IMR-90 (cell line): ENCODE measurements around the gene DNM3. TPM values are rescaled to one million over a fixed set of nuclear protein-coding genes. Genes with fewer than 3 reads are reported as not detected.

Experiments
- ATAC-seq: fragments of 200-7000 bp; cut with Tn5 transposase; 2 replicates; pipeline ENCODE4 v1.9.1; 2020; ENCODE audit warnings: low read depth, mild to moderate bottlenecking, moderate library complexity
- BruUV-seq: library from RNA; stranded (reverse); fragments of 400-500 nt; replicated peaks from 2 replicates; lab custom pipeline; 2021; lab: Mats Ljungman, UMichigan
- CTCF ChIA-PET: fragments of 300-600 bp; formaldehyde crosslinking; extraction: SDS; loops from one replicate; lab custom pipeline; 2021; ENCODE audit warnings: antibody characterized with exemption; lab: Yijun Ruan, JAX
- POLR2A ChIA-PET: fragments of 300-600 bp; sonication (Branson Sonifier 250); formaldehyde crosslinking; loops from one replicate; lab custom pipeline; 2022; ENCODE audit warnings: antibody characterized with exemption; ENCODE audit not compliant: unreplicated experiment; lab: Charles Lee
- DNase-seq: peaks from one replicate; pipeline ENCODE4 v3.0.0; 2013
- H2AFZ ChIP-seq: replicated peaks from 2 replicates; pipeline ENCODE3; 2013; ENCODE audit warnings: low read length, mild to moderate bottlenecking; ENCODE audit not compliant: poor library complexity
- H2AK5ac ChIP-seq: 2 replicates; pipeline ENCODE4 v1.6.1; 2013; ENCODE audit warnings: low read depth, low read length, inconsistent platforms
- H2AK9ac ChIP-seq: replicated peaks from 2 replicates; pipeline ENCODE3; 2013; ENCODE audit warnings: mild to moderate bottlenecking, low read depth, low read length, moderate library complexity; ENCODE audit not compliant: poor library complexity
- H2BK120ac ChIP-seq: 2 replicates; pipeline ENCODE4 v1.6.1; 2013; ENCODE audit warnings: low read depth, low read length, inconsistent platforms
- H2BK15ac ChIP-seq: 3 replicates; pipeline ENCODE4 v1.6.1; 2013; ENCODE audit warnings: low read depth, low read length, inconsistent platforms
- H2BK20ac ChIP-seq: 2 replicates; pipeline ENCODE4 v1.6.1; 2013; ENCODE audit warnings: low read depth, mild to moderate bottlenecking, inconsistent platforms, low read length, moderate library complexity
- H2BK5ac ChIP-seq: 2 replicates; pipeline ENCODE4 v1.6.1; 2013; ENCODE audit warnings: mild to moderate bottlenecking, low read depth, low read length, inconsistent platforms; ENCODE audit not compliant: poor library complexity, severe bottlenecking
- H3K14ac ChIP-seq: replicated peaks from 2 replicates; pipeline ENCODE4 v1.6.1; 2013; ENCODE audit warnings: low read depth, low read length, inconsistent platforms
- H3K18ac ChIP-seq: 2 replicates; pipeline ENCODE4 v1.6.1; 2013; ENCODE audit warnings: low read depth, low read length, control low read depth
- H3K23ac ChIP-seq: 2 replicates; pipeline ENCODE4 v1.6.1; 2013; ENCODE audit warnings: low read depth, low read length, inconsistent platforms
- H3K27ac ChIP-seq: 2 replicates; pipeline ENCODE4 v1.5.1; 2013; ENCODE audit warnings: mild to moderate bottlenecking, control low read depth, low read length; ENCODE audit not compliant: insufficient read depth
- H3K27me3 ChIP-seq: 2 replicates; pipeline ENCODE4 v1.6.1; 2013; ENCODE audit warnings: low read length; ENCODE audit not compliant: control insufficient read depth, insufficient read depth
- H3K36me3 ChIP-seq: 2 replicates; pipeline ENCODE4 v1.6.1; 2013; ENCODE audit warnings: low read length, mixed read lengths; ENCODE audit not compliant: control insufficient read depth, insufficient read depth
- H3K4ac ChIP-seq: 2 replicates; pipeline ENCODE4 v1.6.1; 2013; ENCODE audit warnings: low read depth, low read length, inconsistent platforms
- H3K4me1 ChIP-seq: 2 replicates; pipeline ENCODE4 v1.6.1; 2013; ENCODE audit warnings: low read length, mixed read lengths; ENCODE audit not compliant: control insufficient read depth, insufficient read depth
- H3K4me2 ChIP-seq: 2 replicates; pipeline ENCODE4 v1.6.1; 2013; ENCODE audit warnings: low read depth, mild to moderate bottlenecking, control low read depth, low read length, moderate library complexity
- H3K4me3 ChIP-seq: 2 replicates; pipeline ENCODE4 v1.5.1; 2013; ENCODE audit warnings: low read depth, mild to moderate bottlenecking, control low read depth, low read length, moderate library complexity; ENCODE audit not compliant: insufficient read depth
- H3K56ac ChIP-seq: 2 replicates; pipeline ENCODE4 v1.6.1; 2013; ENCODE audit warnings: low read length, inconsistent platforms; ENCODE audit not compliant: insufficient read depth; ENCODE audit errors: extremely low read depth
- H3K79me1 ChIP-seq, 2 experiments: 2 replicates each; pipeline ENCODE4 v1.6.1; 2013; ENCODE audit warnings: low read length in 2 of 2, inconsistent platforms in 1 of 2, low read depth in 1 of 2
- H3K9ac ChIP-seq: 2 replicates; pipeline ENCODE4 v1.6.1; 2013; ENCODE audit warnings: low read depth, low read length, control low read depth
- H3K9me1 ChIP-seq: 2 replicates; pipeline ENCODE4 v1.6.1; 2013; ENCODE audit warnings: low read length, inconsistent platforms; ENCODE audit not compliant: insufficient read depth
- H3K9me3 ChIP-seq: 2 replicates; pipeline ENCODE4 v1.6.1; 2013; ENCODE audit warnings: low read length; ENCODE audit not compliant: control insufficient read depth, insufficient read depth
- H4K20me1 ChIP-seq: 2 replicates; pipeline ENCODE4 v1.6.1; 2013; ENCODE audit warnings: low read length, inconsistent platforms; ENCODE audit not compliant: insufficient read depth
- H4K5ac ChIP-seq: 2 replicates; pipeline ENCODE4 v1.6.1; 2013; ENCODE audit warnings: mild to moderate bottlenecking, low read depth, low read length, control low read depth
- H4K8ac ChIP-seq, 2 experiments: 2 replicates each; pipeline ENCODE4 v1.6.1; 2013; ENCODE audit warnings: low read depth in 2 of 2, low read length in 2 of 2, control low read depth in 1 of 2, inconsistent platforms in 1 of 2
- H4K91ac ChIP-seq: 2 replicates; pipeline ENCODE4 v1.6.1; 2013; ENCODE audit warnings: low read depth, low read length, inconsistent platforms; ENCODE audit not compliant: insufficient read depth
- BHLHE40 ChIP-seq: fragments of 150-350 bp; IDR thresholded peaks from 2 replicates; pipeline ENCODE4 v1.6.1; 2016; ENCODE audit warnings: mild to moderate bottlenecking, low read depth, low read length
- CEBPB ChIP-seq: IDR thresholded peaks from 2 replicates; pipeline ENCODE4 v1.6.1; 2012; ENCODE audit warnings: low read depth, low read length, improper control_type of control experiment
- CHD1 ChIP-seq: IDR thresholded peaks from 2 replicates; pipeline ENCODE4 v1.6.1; 2012; ENCODE audit warnings: low read depth, low read length, improper control_type of control experiment
- FOS ChIP-seq: fragments of 150-350 bp; IDR thresholded peaks from 2 replicates; pipeline ENCODE4 v1.6.1; 2016; ENCODE audit warnings: low read depth, low read length
- MAFK ChIP-seq: IDR thresholded peaks from 2 replicates; pipeline ENCODE4 v1.6.1; 2012; ENCODE audit warnings: low read depth, low read length, improper control_type of control experiment
- MAZ ChIP-seq: IDR thresholded peaks from 2 replicates; pipeline ENCODE4 v1.6.1; 2012; ENCODE audit warnings: low read depth, mild to moderate bottlenecking, low read length, improper control_type of control experiment, moderate library complexity, borderline replicate concordance
- MXI1 ChIP-seq: IDR thresholded peaks from 2 replicates; pipeline ENCODE4 v1.6.1; 2012; ENCODE audit warnings: low read depth, mild to moderate bottlenecking, low read length, moderate library complexity, borderline replicate concordance
- NFE2L2 ChIP-seq: fragments of 150-350 bp; IDR thresholded peaks from 2 replicates; pipeline ENCODE4 v1.6.1; 2016; ENCODE audit warnings: low read depth, mild to moderate bottlenecking, low read length
- POLR2A ChIP-seq: IDR thresholded peaks from 2 replicates; pipeline ENCODE4 v1.6.1; 2012; ENCODE audit warnings: mild to moderate bottlenecking, low read depth, low read length
- RAD21 ChIP-seq: IDR thresholded peaks from 2 replicates; pipeline ENCODE4 v1.6.1; 2012; ENCODE audit warnings: low read length, improper control_type of control experiment
- RCOR1 ChIP-seq: IDR thresholded peaks from 2 replicates; pipeline ENCODE4 v1.6.1; 2012; ENCODE audit warnings: mild to moderate bottlenecking, low read length, improper control_type of control experiment; ENCODE audit not compliant: insufficient replicate concordance
- RFX5 ChIP-seq: IDR thresholded peaks from 2 replicates; pipeline ENCODE4 v1.8.0; 2012; ENCODE audit warnings: low read depth, mild to moderate bottlenecking, low read length, moderate library complexity
- SMC3 ChIP-seq: fragments of 150-350 bp; IDR thresholded peaks from 2 replicates; pipeline ENCODE4 v1.6.1; 2016; ENCODE audit warnings: low read depth, mild to moderate bottlenecking, antibody characterized with exemption, low read length, moderate library complexity
- WGBS, 2 experiments: methylation state at CpG; one replicate each; pipeline versions ENCODE4 v1.1.5 to v1.1.7; 2013; ENCODE audit warnings: missing lambda C conversion rate in 2 of 2; ENCODE audit not compliant: insufficient read length in 1 of 2; ENCODE audit errors: extremely low coverage in 2 of 2; 5-methylcytosine and 5-hydroxymethylcytosine counted together
- dilution Hi-C: fragments of 300-500 bp; cut with HindIII; formaldehyde crosslinking; loops from one replicate; pipeline ENCODE4 v1.14.3; 2018; ENCODE audit warnings: low sequenced_read_pairs; ENCODE audit not compliant: unreplicated experiment
- in situ Hi-C: fragments of 300-500 bp; cut with MboI; formaldehyde crosslinking; loops from 3 replicates; pipeline ENCODE4 v1.14.3; 2019; ENCODE audit warnings: low sequenced_read_pairs, inconsistent platforms, mixed read lengths
- intact Hi-C: fragments of 100-400 bp; cut with micrococcal nuclease; formaldehyde crosslinking; loops from 2 replicates; pipeline ENCODE4 v1.10.0; 2022
- polyA plus RNA-seq, 3 experiments: library from polyadenylated mRNA; depleted of rRNA; stranded (reverse); fragments of >200 nt; gene quantifications; 2 replicates each; pipeline ENCODE4 v1.2.3, GENCODE V29; 2012; ENCODE audit warnings: low replicate concordance in 1 of 3
- total RNA-seq: library from RNA; depleted of rRNA; stranded (reverse); fragments of >200 nt; gene quantifications from 2 replicates; pipeline ENCODE4 v1.2.3, GENCODE V29; 2012
- TF ChIP-seq, protein P1 (sequence below): fragments of 150-350 bp; IDR thresholded peaks from 2 replicates; pipeline ENCODE4 v1.6.1; 2016; ENCODE audit warnings: low read depth, mild to moderate bottlenecking, low read length, moderate library complexity, borderline replicate concordance
- TF ChIP-seq, protein P2 (sequence below): fragments of 150-350 bp; IDR thresholded peaks from 2 replicates; pipeline ENCODE4 v1.6.1; 2017; ENCODE audit warnings: mild to moderate bottlenecking, antibody characterized with exemption, low read length, low read depth
- TF ChIP-seq, protein P3 (sequence below): conservative IDR thresholded peaks from 2 replicates; pipeline ENCODE4 v1.5.1; 2012; ENCODE audit warnings: mild to moderate bottlenecking, low read depth, low read length, improper control_type of control experiment

Gene DNM3
- total and polyA plus RNA-seq, 2 of the 4 experiments (the other 2 are of a cell fraction) = 0.36 TPM

DNA sequence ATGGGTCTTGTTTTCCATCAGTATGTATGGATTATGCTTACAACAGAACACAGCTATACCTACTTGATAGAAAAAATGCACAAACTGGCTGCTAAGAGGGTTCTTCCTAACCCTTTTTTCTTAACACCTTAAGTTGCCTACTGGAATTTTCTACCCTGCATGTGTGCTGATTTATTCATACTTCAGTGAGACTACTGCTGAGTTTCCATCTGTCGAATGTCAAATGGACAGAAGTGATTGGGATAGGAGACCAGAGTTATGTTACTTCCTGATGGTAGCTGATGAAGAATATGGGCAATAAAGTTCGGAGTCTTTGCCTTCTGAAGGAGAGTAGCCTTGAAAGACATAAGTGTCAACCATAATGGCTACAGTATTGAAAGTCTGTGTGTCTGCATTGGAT lies 6.5 kb upstream of the DNM3 start:
- Histone ChIP-seq H4K91ac (no peak overlapping the region), H3K79me1 (no peaks in the 10 kb centered on the region), H2AK5ac (no peak overlapping the region), H3K27ac (no peak overlapping the region), H3K9me1 (no peaks in the 10 kb centered on the region), H3K9me3 (no peaks in the 10 kb centered on the region), H2AFZ (no peak overlapping the region), H2BK15ac (no peak overlapping the region), H3K4ac (no peak overlapping the region), H2BK120ac (no peak overlapping the region), H3K4me1 (no peaks in the 10 kb centered on the region), H3K9ac (no peak overlapping the region), H4K20me1 (no peaks in the 10 kb centered on the region), H2BK20ac (no peak overlapping the region), H4K8ac (no peak overlapping the region), H3K4me3 (no peak overlapping the region), H3K23ac (no peak overlapping the region), H2BK5ac (no peak overlapping the region), H2AK9ac (no peak overlapping the region), H3K4me2 (no peak overlapping the region), H3K14ac (no peak overlapping the region), H4K5ac (no peak overlapping the region), H3K18ac (no peak overlapping the region), H3K36me3 (no peaks in the 10 kb centered on the region), H3K27me3 (peaks cover 5% of the 10 kb centered on the region), H3K56ac (no peak overlapping the region)
- ChIA-PET POLR2A (no interaction called here), CTCF (no interaction called here)
- WGBS, 2 experiments = 67% methylated on average over 1 of the region's 2 CpGs; no CpG with 5 or more reads in 1 of the 2 experiments
- ATAC-seq = no peak
- no peak for DNase-seq
- dilution Hi-C loops = no loop called here
- no TSS peak for BruUV-seq
- intact Hi-C loops = no loop called here
- in situ Hi-C loops = no loop called here
- no peak for TF ChIP-seq POLR2A
- no peak for TF ChIP-seq MXI1
- TF ChIP-seq BHLHE40 = no peak
- TF ChIP-seq FOS = no peak
- TF ChIP-seq, protein P1, sequence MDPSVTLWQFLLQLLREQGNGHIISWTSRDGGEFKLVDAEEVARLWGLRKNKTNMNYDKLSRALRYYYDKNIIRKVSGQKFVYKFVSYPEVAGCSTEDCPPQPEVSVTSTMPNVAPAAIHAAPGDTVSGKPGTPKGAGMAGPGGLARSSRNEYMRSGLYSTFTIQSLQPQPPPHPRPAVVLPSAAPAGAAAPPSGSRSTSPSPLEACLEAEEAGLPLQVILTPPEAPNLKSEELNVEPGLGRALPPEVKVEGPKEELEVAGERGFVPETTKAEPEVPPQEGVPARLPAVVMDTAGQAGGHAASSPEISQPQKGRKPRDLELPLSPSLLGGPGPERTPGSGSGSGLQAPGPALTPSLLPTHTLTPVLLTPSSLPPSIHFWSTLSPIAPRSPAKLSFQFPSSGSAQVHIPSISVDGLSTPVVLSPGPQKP = no peak
- no peak for TF ChIP-seq RAD21
- TF ChIP-seq MAFK = no peak
- no peak for TF ChIP-seq CHD1
- no peak for TF ChIP-seq CEBPB
- TF ChIP-seq, protein P2, sequence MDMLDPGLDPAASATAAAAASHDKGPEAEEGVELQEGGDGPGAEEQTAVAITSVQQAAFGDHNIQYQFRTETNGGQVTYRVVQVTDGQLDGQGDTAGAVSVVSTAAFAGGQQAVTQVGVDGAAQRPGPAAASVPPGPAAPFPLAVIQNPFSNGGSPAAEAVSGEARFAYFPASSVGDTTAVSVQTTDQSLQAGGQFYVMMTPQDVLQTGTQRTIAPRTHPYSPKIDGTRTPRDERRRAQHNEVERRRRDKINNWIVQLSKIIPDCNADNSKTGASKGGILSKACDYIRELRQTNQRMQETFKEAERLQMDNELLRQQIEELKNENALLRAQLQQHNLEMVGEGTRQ = no peak
- TF ChIP-seq, protein P3, sequence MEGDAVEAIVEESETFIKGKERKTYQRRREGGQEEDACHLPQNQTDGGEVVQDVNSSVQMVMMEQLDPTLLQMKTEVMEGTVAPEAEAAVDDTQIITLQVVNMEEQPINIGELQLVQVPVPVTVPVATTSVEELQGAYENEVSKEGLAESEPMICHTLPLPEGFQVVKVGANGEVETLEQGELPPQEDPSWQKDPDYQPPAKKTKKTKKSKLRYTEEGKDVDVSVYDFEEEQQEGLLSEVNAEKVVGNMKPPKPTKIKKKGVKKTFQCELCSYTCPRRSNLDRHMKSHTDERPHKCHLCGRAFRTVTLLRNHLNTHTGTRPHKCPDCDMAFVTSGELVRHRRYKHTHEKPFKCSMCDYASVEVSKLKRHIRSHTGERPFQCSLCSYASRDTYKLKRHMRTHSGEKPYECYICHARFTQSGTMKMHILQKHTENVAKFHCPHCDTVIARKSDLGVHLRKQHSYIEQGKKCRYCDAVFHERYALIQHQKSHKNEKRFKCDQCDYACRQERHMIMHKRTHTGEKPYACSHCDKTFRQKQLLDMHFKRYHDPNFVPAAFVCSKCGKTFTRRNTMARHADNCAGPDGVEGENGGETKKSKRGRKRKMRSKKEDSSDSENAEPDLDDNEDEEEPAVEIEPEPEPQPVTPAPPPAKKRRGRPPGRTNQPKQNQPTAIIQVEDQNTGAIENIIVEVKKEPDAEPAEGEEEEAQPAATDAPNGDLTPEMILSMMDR = no peak
- TF ChIP-seq RCOR1 = no peak
- no peak for TF ChIP-seq RFX5
- TF ChIP-seq NFE2L2 = no peak
- TF ChIP-seq SMC3 = no peak
- TF ChIP-seq MAZ = no peak
